Smooth muscle cell (in vitro differentiated cells): ENCODE measurements around the gene MASTL. TPM values are rescaled to one million over a fixed set of nuclear protein-coding genes. Genes with fewer than 3 reads are reported as not detected.
"Not testable (repeated sequence)": the region's sequence is repeated elsewhere in the genome, so short reads cannot be mapped to it uniquely, and the experiment has no call there.

Source experiments
- DNase-seq: peaks from one replicate; lab custom pipeline; 2025; ENCODE audit not compliant: unreplicated experiment; lab: John Stamatoyannopoulos, UW
- H2AFZ ChIP-seq: fragments of 200-600 bp; sonication (generic); 2 replicates; pipeline ENCODE4 v1.6.0; 2016; ENCODE audit warnings: antibody characterized with exemption, low read depth, mild to moderate bottlenecking
- H3F3A ChIP-seq: fragments of 200-600 bp; sonication (generic); 2 replicates; pipeline ENCODE4 v1.6.0; 2017; ENCODE audit warnings: antibody characterized with exemption, low read depth
- H3K27ac ChIP-seq: fragments of 200-600 bp; sonication (generic); 2 replicates; pipeline ENCODE4 v1.5.1; 2016; ENCODE audit warnings: low read depth, mild to moderate bottlenecking
- H3K27me3 ChIP-seq: fragments of 200-600 bp; sonication (generic); 2 replicates; pipeline ENCODE4 v1.6.1; 2016; ENCODE audit warnings: low read depth, mild to moderate bottlenecking
- H3K36me3 ChIP-seq: fragments of 200-600 bp; sonication (generic); 2 replicates; pipeline ENCODE4 v1.5.1; 2016; ENCODE audit warnings: low read depth
- H3K4me1 ChIP-seq: fragments of 200-600 bp; sonication (generic); 2 replicates; pipeline ENCODE4 v1.5.1; 2016; ENCODE audit warnings: low read depth
- H3K4me2 ChIP-seq: fragments of 200-600 bp; sonication (generic); 2 replicates; pipeline ENCODE4 v1.6.0; 2016; ENCODE audit warnings: mild to moderate bottlenecking
- H3K4me3 ChIP-seq: fragments of 200-600 bp; sonication (generic); 2 replicates; pipeline ENCODE4 v1.5.1; 2016; ENCODE audit warnings: mild to moderate bottlenecking
- H3K79me2 ChIP-seq: fragments of 200-600 bp; sonication (generic); 2 replicates; pipeline ENCODE4 v1.6.0; 2016; ENCODE audit warnings: low read depth, mild to moderate bottlenecking
- H3K9ac ChIP-seq: fragments of 200-600 bp; sonication (generic); 2 replicates; pipeline ENCODE4 v1.6.0; 2016; ENCODE audit warnings: low read depth
- H3K9me3 ChIP-seq: fragments of 200-600 bp; sonication (generic); replicated peaks from 2 replicates; pipeline ENCODE4 v1.5.1; 2016; ENCODE audit warnings: low read depth
- H4K20me1 ChIP-seq: fragments of 200-600 bp; sonication (generic); 2 replicates; pipeline ENCODE4 v1.6.0; 2016; ENCODE audit warnings: low read depth
- WGBS: methylation state at CpG from one replicate; pipeline ENCODE4 v1.1.7; 2016; ENCODE audit warnings: low lambda C conversion rate; 5-methylcytosine and 5-hydroxymethylcytosine counted together
- polyA plus RNA-seq: library from polyadenylated mRNA; unstranded; fragments of >200 nt; fragmentation: Nextera tagmentation; extraction: Ambion mirVana; gene quantifications from 2 replicates; pipeline ENCODE4 v1.2.1, GENCODE V29; 2016
- total RNA-seq: library from RNA; depleted of rRNA; stranded (reverse); fragments of >200 nt; gene quantifications from 2 replicates; pipeline ENCODE4 v1.2.3, GENCODE V29; 2014
- TF ChIP-seq, protein P1 (sequence below): fragments of 200-600 bp; sonication (generic); IDR thresholded peaks from 2 replicates; pipeline ENCODE4 v1.5.1; 2017; ENCODE audit warnings: borderline replicate concordance, mild to moderate bottlenecking, antibody characterized with exemption; ENCODE audit not compliant: insufficient read depth, poor library complexity, severe bottlenecking

The MASTL gene
- total and polyA plus RNA-seq, 2 experiments from 2014 or later = 9.6 to 19.1 TPM

DNA sequence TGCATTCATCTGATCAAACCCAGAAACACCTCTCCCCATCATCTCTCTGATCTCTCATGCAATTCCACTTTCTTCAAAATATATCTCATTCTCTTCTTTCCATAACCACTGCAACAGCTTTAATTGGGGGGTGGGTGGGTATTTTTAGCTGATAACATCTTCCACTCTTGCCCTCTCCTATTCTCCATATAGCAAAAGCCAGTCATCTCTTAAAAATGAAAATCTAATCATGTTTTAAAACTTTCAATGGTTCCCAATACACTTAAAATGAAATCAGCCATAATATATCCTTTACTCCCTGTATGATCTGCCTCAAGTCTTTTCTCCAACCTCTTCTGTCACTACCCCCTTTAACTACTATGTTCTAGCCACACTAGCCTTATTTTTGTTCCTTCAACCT is 2.5 kb upstream of the MASTL start:
- Histone ChIP-seq H3F3A (no peaks in the 10 kb centered on the region), H3K4me2 (peak overlapping the region; percentile 98), H3K9me3 (no peaks in the 10 kb centered on the region), H3K9ac (peak overlapping the region; percentile 99), H3K4me3 (peak overlapping the region; percentile 97), H4K20me1 (peaks cover 59% of the 10 kb centered on the region), H3K27ac (peak overlapping the region; percentile 100), H3K4me1 (peaks cover 17% of the 10 kb centered on the region), H2AFZ (no peak overlapping the region), H3K27me3 (no peaks in the 10 kb centered on the region), H3K36me3 (peaks cover 7% of the 10 kb centered on the region), H3K79me2 (peaks cover 81% of the 10 kb centered on the region)
- TF ChIP-seq, protein P1, sequence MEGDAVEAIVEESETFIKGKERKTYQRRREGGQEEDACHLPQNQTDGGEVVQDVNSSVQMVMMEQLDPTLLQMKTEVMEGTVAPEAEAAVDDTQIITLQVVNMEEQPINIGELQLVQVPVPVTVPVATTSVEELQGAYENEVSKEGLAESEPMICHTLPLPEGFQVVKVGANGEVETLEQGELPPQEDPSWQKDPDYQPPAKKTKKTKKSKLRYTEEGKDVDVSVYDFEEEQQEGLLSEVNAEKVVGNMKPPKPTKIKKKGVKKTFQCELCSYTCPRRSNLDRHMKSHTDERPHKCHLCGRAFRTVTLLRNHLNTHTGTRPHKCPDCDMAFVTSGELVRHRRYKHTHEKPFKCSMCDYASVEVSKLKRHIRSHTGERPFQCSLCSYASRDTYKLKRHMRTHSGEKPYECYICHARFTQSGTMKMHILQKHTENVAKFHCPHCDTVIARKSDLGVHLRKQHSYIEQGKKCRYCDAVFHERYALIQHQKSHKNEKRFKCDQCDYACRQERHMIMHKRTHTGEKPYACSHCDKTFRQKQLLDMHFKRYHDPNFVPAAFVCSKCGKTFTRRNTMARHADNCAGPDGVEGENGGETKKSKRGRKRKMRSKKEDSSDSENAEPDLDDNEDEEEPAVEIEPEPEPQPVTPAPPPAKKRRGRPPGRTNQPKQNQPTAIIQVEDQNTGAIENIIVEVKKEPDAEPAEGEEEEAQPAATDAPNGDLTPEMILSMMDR = no peak
- no peak for DNase-seq

- H3K79me2 ChIP-seq = peaks cover 81% of the 10 kb centered on the region
- H3K27me3 ChIP-seq = no peaks in the 10 kb centered on the region
- TF ChIP-seq, protein P1 = no peak
- H3K4me2 ChIP-seq = peak overlapping the region; percentile 98
- peak overlapping the region; percentile 99 for H3K9ac ChIP-seq
- H3K4me3 ChIP-seq = peak overlapping the region; percentile 97
- H3K4me1 ChIP-seq = peaks cover 17% of the 10 kb centered on the region
- DNase-seq = no peak
- H3K27ac ChIP-seq = peak overlapping the region; percentile 100
- H3K36me3 ChIP-seq = peaks cover 5% of the 10 kb centered on the region
- H3F3A ChIP-seq = no peaks in the 10 kb centered on the region
- peak overlapping the region; percentile 50 for H2AFZ ChIP-seq
- 2% methylated on average over 6 of the region's 6 CpGs for WGBS
- no peaks in the 10 kb centered on the region for H3K9me3 ChIP-seq
- peaks cover 52% of the 10 kb centered on the region for H4K20me1 ChIP-seq
These were observed 1.8 kb upstream of the MASTL start for GRCh38 chr10:27153329-27153728.

DNA sequence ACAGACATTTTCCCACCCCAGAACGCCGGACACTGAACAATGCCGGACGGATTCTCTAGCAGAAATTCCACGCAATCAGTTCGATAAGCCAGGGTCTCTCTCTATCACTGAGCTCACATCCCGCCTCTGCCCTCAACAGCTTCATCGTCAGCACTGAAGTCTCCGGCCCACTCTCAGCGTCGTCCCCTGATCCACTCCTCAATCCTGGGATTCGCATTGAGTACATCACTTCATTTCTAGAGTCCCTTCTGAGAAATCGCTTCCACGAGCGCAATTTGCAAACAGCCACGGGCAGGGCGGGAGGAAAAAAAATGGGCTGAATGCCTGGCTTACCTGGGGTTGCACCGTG is 1.3 kb upstream of the MASTL start:
- peak overlapping the region; percentile 98 for H3K4me2 ChIP-seq
- TF ChIP-seq, protein P1 = no peak
- peak overlapping the region; percentile 50 for H2AFZ ChIP-seq
- peaks cover 47% of the 10 kb centered on the region for H4K20me1 ChIP-seq
- H3K9ac ChIP-seq = peak overlapping the region; percentile 99
- under 1% methylated on average over 18 of the region's 18 CpGs for WGBS
- DNase-seq = no peak
- peak overlapping the region; percentile 100 for H3K27ac ChIP-seq
- peaks cover 78% of the 10 kb centered on the region for H3K79me2 ChIP-seq
- peaks cover under 1% of the 10 kb centered on the region for H3K36me3 ChIP-seq
- H3K4me3 ChIP-seq = peak overlapping the region; percentile 97
- no peaks in the 10 kb centered on the region for H3K27me3 ChIP-seq
- H3K4me1 ChIP-seq = peaks cover 17% of the 10 kb centered on the region
- no peaks in the 10 kb centered on the region for H3F3A ChIP-seq
- no peaks in the 10 kb centered on the region for H3K9me3 ChIP-seq

GRCh38 chr10:27156566-27156965 is 1.4 kb downstream of the MASTL start:
- H3K36me3 ChIP-seq, DNase-seq, H3K27me3 ChIP-seq, H2AFZ ChIP-seq, H3K9me3 ChIP-seq, H3F3A ChIP-seq: not testable (repeated sequence)
- Histone ChIP-seq H3K4me2 (peak overlapping the region; percentile 98), H4K20me1 (peaks cover 21% of the 10 kb centered on the region), H3K79me2 (peaks cover 50% of the 10 kb centered on the region), H3K4me1 (peaks cover 17% of the 10 kb centered on the region), H3K27ac (peak overlapping the region; percentile 100), H3K9ac (peak overlapping the region; percentile 99), H3K4me3 (peak overlapping the region; percentile 97)
- WGBS = 74% methylated on average over 17 of the region's 17 CpGs
